Left kidney (tissue), 2 donors: ENCODE data around the gene PDCD7. TPM values are rescaled to one million over a fixed set of nuclear protein-coding genes. Genes with fewer than 3 reads are reported as not detected.
A peak's percentile ranks its signal among the peaks of the same experiment; 100 is the strongest.
"Not testable (repeated sequence)": the region's sequence is repeated elsewhere in the genome, so short reads cannot be mapped to it uniquely, and the experiment has no call there.

Source experiments
- DNase-seq: peaks from one replicate; pipeline ENCODE4 v3.0.0-alpha.2; 2013
- polyA plus RNA-seq: library from polyadenylated mRNA; unstranded; fragments of 120-200 nt; gene quantifications from one replicate; pipeline ENCODE4 v1.2.1, GENCODE V29; 2013; ENCODE audit not compliant: insufficient read length

PDCD7 gene
- polyA plus RNA-seq, 1 donor: 36.1 TPM

DNA sequence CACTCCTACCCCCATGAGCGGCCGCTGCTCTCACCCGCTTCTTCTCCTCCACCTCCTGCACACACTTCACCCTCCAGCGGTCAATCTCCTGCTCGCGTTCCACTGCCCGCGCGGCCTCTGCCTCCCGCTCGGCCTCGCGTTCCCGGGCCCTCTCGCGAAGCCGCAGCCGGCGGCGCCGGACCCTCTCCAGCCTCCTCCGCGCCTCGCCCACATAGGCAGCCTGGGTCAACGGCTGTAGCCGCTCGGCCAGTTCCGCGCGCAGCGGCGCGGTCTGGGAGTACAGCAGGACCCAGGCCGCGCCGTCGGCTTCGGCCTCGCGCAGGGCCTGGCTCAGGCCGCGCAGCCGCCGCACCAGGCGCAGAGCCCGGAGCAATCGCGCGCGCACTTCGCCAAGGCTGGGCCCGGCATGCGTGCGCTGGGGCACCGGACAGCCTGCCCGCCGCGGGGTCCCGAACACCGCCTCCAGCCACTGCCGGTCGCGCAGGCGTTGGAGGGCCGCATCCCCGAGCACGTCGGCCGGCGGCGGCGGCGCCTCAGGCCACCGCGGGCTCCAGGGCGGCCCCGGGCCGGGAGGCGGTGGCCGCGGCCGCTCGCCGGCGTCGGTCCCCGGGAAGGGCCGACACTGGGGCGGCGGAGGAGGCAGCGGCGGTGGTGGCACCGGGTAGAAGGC is 595 bp downstream of the PDCD7 start:
- DNase-seq: peak; percentile 22

DNA sequence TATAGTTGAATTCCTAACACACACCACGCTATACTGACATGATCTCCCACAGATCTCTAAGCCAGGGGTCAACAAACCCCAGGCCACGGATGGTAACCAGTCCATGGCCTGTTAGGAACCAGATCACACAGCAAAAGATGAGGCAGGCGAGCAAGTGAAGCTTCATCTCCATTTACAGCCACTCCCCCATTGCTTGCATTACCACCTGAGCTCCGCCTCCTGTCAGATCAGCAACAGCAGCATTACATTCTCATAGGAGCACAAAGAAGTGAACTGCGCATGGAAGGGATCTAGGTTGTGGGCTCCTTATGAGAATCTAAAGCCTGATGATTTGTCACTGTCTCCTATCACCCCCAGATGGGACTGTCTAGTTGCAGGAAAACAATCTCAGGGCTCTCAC is 2.7 kb downstream of the PDCD7 start:
- DNase-seq: no peak

DNA sequence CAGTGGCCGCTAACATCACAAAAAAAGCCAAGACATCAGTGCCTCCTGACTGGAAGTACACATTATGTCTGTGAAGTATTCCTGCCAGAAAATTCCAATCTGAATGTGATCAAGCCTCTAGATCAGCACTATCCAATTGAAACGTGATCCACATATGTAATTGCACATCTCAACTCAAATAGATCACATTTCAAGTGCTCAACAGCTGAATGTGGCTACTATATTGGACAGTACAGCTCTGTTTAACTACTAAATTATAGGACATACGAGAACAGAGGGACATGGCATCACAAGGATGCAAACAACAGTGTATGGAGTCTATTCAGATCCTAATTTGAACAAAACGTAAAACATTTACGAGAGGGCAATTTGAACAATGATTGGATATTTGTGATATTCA is 18.1 kb downstream of the PDCD7 start:
- no peak for DNase-seq

DNA sequence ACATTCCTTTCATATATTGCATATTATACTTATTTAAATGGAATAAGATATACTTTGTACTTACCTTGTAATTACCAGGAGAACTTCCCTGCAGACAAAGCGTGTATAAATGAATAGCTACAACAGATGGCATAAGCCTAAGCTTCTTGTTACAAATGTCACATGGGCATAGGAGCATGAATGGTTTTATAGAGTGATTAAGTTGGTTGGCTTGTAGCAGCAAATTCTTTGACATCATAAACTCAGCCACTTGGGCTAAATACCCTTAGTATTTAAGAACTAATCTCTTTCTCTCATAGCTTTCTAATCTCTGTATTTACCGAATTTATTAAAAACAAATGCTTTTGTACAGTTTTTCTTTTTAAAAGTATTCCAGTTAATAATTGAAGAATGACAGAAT is 18.5 kb downstream of the PDCD7 start, which contains the start of gene UBAP1L:
TSS of gene UBAP1L (minus strand) at position 115 of the 400 bp plus-strand sequence. CDS start 8,985 bp downstream, outside the sequence.
- no peak for DNase-seq

DNA sequence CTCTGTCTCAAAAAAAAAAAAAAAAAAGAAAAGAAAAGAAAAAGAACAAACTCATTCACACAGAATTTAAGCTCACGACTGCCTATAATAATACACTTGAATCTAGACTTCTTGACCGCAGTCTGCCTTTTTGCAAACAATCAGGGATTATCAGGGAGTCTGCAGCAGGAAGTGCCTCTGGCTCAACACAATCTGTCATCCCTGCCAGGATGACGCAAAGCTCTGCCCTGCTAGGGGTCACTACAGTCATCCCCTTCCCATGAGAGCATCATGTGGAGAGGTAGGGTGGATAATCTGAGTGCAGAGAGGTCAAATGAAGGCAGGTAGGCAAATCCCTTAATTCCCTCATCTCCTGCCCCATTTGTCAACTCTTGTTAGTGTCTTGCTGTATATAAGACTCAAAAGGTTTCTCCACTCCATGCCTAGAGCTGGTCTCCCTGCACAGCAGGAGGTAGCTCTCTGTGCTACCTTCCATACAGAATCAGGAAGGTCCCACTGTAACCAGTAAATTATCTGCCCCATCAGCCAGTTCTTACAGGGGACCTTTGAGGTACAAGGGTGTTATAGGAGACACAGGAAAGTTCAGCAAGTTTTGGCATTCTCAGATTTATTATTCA is 22.8 kb downstream of the PDCD7 start:
- no peak for DNase-seq

DNA sequence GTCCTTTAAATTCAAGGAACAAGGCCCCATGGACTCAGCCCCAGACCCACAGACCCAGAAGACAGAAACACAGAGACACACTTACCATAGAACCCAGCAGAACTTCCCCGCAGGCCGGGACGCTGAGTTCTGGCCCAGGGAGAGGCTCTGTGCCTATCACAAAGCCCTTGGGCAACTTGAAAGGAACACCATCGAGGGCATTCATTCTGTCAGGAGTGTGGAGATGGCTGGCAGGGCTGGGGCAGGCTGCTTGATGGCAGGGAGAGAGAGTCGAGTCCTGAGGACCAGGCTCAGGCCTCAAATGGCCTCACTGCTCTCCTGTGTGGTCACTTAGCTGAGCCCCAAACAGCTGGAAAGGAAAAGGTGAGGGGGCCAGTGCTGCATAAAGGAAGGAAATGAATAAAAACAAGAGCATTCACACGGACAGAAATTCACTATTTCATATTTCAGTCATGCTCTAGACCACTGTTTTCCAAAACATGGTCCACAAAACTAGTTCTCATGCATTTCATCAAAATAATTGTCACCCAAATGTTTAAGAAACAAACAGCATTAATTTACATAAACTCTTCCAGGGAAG is 27.5 kb downstream of the PDCD7 start:
- no peak for DNase-seq

DNA sequence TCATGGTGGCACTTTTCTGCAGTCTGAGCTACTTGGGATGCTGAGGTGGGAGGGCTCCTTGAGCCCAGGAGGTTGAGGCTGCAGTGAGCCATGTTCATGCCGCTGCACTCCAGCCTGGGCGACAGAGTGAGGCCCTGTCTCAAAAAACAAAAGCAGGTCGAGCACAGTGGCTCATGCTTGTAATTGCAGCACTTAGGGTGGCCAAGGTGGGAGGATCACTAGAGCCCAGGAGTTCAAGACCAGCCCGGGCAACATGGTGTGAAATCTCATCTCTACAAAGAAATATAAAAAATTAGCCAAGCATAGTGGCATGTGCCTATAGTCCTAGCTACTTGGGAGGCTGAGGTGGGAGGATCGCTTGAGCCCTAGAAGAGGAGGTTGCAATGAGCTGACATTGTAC is 28.6 kb downstream of the PDCD7 start:
- no peak for DNase-seq

DNA sequence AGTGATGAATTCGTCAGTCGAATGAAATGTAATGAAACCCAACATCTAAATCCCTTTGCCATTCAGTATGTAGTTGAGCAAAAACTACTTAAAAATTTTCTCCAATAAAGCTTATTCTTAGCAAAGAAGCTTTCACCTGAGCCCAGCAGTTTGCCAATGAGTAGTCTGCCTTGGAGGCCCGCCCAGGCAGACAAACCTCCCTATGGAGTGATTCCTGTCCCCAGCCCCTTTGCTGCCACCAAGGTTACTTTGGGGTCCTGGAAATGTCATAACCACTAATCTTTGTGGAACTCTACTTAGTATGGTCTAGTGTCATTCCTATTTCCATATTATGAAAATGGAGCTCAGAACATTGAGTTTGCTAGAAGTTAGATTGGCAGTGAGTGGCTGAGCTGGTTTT is 30.7 kb downstream of the PDCD7 start:
- no peak for DNase-seq

DNA sequence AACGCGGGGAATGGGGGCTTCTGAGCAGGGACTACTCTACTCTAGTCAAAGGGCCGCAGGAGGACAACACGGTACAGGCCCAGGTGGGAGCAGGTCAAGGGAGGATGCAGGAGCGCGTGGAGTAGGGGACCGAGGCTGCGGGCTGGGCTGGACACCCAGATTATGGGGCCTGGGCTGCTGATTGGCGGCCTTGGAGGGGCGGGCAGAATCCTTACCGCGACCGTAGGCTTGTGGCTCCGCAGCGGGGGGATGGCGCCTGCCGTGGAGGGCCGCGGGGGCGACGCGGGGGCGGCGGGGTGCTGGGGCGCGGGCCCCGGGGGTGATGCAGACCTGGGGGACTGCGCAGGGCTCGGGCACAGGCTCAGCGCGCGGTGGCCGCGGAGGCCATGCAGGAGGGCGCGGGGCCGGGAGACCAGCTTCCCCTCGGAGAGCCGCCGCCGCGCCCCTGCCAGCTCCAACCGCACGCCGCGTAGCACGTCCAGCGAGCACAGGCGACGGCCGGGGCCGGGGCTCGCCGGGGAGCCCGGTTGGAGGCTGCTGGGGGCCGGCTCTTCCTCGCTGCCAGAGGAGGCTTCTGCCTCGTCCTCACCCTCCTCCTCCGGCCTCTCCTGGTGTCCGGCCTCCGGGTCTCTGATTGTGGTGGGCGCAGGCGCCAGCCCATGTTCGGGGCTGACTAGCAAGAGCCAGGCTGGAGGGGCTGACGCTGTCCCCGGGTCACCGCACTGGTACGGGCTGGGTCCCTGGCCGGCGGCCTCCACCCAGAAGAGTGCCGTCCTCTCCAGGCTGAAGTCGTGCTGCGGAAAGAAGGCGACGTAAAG is 31.5 kb downstream of the PDCD7 start:
- no peak for DNase-seq

DNA sequence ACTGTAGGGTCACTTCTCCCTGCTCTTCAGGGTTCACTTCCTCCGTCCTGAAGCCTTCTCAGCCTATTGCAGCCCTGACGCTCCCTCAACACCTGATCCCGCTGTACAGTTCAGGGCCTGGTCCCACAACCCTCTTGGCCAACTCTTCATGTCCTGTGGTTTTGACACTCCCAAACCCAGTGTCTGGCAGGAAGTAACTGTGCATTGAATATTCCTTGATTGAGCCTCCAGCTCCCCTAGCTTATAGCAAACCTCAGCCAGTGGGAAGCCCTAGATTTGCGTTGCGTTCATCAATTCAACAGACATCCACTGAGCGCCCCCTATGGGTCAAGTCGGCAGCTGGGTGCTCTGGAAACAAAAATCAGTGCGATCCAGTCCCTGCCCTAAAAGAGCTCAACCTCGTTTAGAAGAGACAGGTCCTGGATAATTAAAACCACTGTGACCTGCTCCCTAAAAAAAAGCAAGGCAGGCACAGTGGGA is 32.2 kb downstream of the PDCD7 start:
- peak; percentile 84 for DNase-seq

DNA sequence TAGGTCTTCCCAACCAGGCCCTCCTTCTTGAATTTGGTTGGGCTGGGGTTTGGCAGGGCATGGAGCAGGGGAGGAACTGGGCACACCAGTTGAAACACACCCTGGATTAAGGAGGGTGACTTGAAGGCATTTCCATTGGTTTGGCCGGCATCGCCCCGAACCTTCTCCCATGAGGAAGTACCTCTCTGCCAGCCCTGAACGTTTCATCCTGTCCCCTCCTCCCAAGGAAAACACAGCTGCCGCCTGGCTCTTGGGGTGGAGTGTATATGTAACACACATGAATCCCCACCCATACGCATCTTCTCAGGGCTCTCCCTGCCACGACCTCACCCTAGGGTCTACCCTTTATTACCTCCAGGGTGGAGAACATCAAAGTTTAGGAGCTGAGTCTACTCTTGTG is 33.2 kb downstream of the PDCD7 start:
- no peak for DNase-seq

DNA sequence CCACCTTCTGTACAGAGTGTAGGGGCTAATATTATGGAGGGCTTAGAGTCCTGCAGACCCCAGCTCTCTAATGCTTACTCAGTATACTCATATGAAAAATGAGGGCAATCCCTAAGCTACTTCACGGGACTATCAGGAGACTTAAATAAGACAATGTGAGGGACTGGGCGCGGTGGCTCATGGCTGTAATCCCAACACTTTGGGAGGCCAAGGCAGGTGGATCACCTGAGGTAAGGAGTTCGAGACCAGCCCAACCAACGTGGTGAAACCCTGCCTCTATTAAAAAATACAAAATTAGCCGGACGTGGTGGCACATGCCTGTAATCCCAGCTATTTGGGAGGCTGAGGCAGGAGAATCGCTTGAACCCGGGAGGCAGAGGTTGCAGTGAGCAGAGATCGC is 33.8 kb downstream of the PDCD7 start:
- DNase-seq: not testable (repeated sequence)

DNA sequence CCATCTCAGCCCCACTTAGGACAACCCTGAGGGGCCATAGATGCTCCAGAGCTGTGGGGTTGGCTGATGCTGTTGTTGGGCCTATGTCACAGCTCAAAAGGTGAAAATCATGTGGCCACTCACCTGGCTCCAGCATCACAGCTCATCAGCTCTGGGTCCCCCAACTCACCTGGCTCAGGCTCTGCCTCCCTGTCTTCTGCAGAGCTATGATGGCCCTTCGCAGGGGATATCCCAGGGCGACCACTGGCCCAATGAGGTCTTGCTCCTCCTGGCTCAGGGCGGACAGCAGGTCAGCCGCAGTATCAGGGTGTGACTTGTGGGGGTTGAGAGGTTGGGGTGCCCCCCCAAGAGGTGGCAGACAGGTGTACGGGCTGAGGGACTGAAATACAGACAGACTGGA is 34.3 kb downstream of the PDCD7 start:
- DNase-seq: no peak

DNA sequence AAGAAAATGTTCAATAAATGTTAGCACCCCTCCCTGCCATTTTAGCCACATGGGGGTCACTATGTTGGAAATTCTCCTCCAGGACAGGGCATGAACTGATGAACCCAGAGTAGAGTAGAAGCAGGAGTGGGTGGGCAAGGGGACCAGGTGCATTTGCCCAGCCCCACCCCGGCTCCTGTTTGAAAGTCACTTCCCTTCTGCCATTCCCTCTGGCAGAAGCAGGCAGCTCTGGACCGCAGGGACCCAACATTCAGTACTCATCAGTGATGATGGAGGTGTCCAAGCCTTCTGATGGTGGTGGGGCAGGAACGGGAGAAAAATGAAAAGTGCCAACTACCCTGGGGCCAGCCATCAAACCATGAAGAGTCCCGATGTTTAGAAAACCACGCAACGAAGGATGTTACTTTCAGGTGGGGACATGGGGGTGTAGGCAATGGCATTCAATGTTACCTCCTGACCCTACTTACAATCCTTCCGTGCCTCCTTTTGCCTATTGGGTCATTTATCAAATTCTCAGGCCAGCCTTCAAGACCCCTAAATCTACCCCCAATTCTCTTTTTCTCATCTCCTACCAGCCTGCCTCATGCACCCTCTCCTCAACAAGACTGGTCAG is 35.9 kb downstream of the PDCD7 start:
- DNase-seq: no peak

DNA sequence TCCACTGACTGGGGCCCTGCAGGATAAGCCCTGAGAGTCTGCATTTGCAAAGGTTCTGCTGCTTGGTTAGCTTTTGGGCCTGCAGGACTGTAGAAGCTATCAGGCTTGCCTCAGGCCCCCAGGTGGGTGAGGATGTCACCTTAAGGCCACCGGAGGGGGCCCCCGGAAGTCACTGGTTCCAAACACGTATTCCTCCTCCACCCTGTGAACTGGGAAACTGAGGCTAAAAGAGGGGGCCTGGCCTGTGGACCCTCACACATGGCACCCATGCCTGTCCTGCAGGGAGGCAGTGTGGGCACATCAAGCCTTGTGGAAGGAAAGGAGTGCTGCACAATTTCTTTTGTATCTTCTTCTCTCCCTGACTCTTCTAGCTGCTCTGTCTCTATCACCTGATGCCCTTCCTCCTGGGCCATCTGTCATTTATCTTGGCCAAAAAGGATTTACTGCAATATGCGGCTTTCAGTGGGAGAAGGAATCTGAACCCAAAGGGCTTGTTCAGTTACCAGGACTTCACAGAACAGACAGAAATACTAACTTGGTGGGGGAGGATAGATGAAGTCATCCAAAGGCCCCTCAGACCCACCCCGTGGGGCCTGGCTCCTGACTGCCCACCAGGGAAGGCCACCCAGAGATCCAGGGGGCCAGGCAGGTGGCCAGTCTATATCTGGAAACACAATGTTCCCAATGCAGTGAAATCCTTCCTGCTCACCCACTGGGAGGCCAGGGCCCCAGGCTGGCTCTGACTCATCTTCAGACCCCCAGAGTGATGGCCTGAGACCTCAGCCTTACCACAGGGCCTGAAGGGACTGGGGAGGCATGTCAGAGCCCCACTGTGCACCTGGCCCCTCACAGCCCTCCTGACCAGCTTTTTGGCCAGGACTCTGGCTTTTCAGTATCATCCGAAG is 36.9 kb downstream of the PDCD7 start:
- DNase-seq: no peak

DNA sequence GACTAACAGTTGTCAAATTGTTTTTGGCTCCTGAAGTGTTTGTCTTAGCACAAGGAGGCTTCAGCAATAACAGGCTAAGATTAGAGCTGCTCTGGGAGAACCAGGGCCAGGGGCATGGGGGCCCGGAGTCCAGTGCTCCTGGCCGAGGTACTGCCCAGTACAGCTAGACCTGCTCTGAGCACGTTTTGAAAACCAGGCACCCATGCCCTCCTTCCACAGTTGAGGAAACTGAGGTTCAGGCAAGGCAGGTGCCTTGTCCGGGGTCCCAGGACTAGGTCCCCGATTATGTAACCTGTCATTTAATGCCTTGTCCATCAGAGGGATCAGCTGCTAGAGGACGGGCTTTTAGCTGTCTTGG is 37.9 kb downstream of the PDCD7 start:
- DNase-seq: no peak

DNA sequence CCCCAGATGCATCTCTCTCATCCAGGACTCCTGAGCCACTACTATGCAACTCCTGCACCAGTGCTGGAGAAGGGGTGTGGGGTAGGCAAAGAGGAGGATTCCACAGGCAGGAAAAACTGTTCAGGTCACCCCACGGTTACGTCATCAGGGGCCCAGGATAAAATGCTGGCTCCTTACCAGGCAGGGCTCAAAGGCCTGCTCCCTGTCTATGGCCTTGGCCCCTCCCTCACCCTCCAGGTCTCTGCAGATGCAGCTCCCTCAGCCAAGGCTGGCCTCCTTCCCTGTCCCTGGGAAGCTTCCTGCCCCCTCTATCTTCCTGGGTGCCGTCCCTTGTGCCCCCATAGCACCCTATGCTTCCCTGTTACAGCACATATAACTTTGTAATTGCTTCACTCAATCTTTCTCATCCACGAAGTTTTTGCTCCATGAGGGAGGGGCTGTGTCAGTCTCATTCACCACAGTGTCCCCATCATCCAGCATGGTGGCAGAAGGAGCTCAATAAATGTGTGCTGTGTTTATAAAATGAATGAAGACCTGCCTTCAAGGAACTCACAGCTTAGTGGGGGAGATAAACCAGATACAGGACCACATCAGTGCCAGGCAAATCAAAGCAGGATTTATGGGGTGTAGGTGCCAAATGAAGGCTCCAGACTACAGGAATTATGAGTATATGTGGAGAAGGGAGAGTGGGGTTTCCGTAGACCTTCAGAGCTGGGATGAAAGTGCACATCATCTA is 38.4 kb downstream of the PDCD7 start:
- DNase-seq: no peak

DNA sequence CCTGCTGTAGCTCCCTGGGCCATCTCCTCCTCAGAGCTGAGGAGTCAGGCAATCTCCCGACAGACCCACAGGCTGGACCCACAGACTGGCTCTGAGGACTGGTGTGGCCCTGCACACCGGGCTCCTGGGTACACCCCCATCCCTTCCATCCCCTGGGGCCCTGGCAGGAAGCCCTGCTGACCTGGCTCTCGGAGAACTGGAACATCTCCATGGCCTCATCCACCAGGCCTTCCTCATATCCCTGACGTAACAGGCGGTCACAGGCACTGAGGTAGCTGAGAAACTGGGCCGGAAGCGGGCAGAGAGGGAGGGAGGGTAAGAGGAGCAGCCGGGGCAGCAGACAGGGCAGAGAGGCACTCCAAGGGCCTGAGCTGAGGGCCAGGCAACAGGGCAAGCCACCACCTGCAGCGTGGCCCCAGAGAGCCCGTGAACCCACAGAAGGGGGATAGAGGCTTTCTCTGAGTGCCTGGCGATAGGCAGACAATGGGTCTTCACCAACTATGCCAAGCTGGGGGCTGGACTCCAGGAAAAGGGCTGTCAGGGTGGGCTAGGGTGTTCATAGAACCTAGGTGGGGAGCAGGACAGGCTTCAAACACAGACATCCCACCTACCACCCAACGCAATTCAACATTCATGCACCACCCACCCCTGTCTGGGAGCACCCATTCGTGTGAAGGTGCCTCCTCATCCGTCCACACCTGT is 39.2 kb downstream of the PDCD7 start:
- DNase-seq: no peak

DNA sequence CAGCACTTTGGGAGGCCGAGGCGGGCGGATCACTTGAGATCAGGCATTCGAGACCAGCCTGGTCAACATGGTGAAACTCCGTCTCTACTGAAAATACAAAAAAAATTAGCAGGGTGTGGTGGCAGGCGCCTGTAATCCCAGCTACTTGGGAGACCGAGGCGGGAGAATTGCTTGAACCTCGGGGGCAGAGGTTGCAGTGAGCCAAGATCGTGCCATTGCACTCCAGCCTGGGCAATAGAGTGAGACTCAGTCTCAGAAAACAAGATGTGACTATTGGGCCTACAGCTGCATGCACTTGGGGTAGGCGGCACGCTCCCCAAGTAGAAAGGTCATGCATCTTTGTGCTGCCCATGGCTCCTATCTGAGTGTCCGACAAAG is 39.8 kb downstream of the PDCD7 start:
- DNase-seq: not testable (repeated sequence)
